Uterus (tissue), 2 donors: ENCODE data around the gene SLC52A3.

Source experiments
- CTCF ChIP-seq, 4 experiments: fragments of 200-600 bp in 2 of 4; fragments of 450-650 bp in 2 of 4; sonication (generic) in 2 of 4; IDR thresholded peaks; one replicate each; pipeline ENCODE4 v1.5.1; 2016 to 2019; ENCODE audit warnings: antibody characterized with exemption in 4 of 4, mild to moderate bottlenecking in 2 of 4, moderate library complexity in 1 of 4
- POLR2A ChIP-seq, 2 donors: fragments of 450-650 bp; IDR thresholded peaks; one replicate each; pipeline ENCODE4 v1.6.1; 2016; ENCODE audit warnings: antibody characterized with exemption in 2 of 2, mild to moderate bottlenecking in 1 of 2, moderate library complexity in 1 of 2

- TF ChIP-seq CTCF (IDR thresholded peaks at IDR 0.05) (peak; percentile 89 to 95 (median 92)), POLR2A (IDR thresholded peaks at IDR 0.05) (no peak)
Observed at GRCh38 chr20:815914-816606, 47.8 kb upstream of the SLC52A3 start.
